MG63 (cell line): ENCODE results near the gene CRIP3. TPM values are rescaled to one million over a fixed set of nuclear protein-coding genes. Genes with fewer than 3 reads are reported as not detected.
A peak's percentile ranks its signal among the peaks of the same experiment; 100 is the strongest.

Source experiments
- DNase-seq: peaks from one replicate; pipeline ENCODE4 v3.0.0-alpha.2; 2020
- H3K27me3 ChIP-seq: fragments of 250-450 bp; sonication (Bioruptor Pico); 2 replicates; pipeline ENCODE4 v1.5.1; 2020; ENCODE audit warnings: mild to moderate bottlenecking, moderate library complexity
- H3K36me3 ChIP-seq: fragments of 250-450 bp; sonication (Bioruptor Pico); 2 replicates; pipeline ENCODE4 v1.5.1; 2020; ENCODE audit warnings: mild to moderate bottlenecking, moderate library complexity
- H3K4me3 ChIP-seq: fragments of 250-450 bp; sonication (Bioruptor Pico); 2 replicates; pipeline ENCODE4 v1.5.1; 2020; ENCODE audit warnings: mild to moderate bottlenecking, moderate library complexity
- H3K9me3 ChIP-seq: fragments of 250-450 bp; sonication (Bioruptor Pico); 2 replicates; pipeline ENCODE4 v1.5.1; 2020; ENCODE audit warnings: mild to moderate bottlenecking, moderate library complexity
- total RNA-seq: library from RNA; depleted of rRNA; stranded (reverse); fragments of >200 nt; shearing (Covaris generic); gene quantifications from 2 replicates; pipeline ENCODE4 v1.2.3, GENCODE V29; 2014; ENCODE audit warnings: low replicate concordance

The CRIP3 gene
- total RNA-seq, 1 experiment from 2014 or later = not detected

GRCh38 chr6:43296780-43297497 is 11.7 kb downstream of the CRIP3 start:
- no peaks in the 10 kb centered on the region for H3K27me3 ChIP-seq
- no peaks in the 10 kb centered on the region for H3K36me3 ChIP-seq
- no peaks in the 10 kb centered on the region for H3K9me3 ChIP-seq
- H3K4me3 ChIP-seq = no peak overlapping the region
- no peak for DNase-seq

- no peaks in the 10 kb centered on the region for H3K36me3 ChIP-seq
- no peaks in the 10 kb centered on the region for H3K27me3 ChIP-seq
- H3K9me3 ChIP-seq = no peaks in the 10 kb centered on the region
- DNase-seq = no peak
- H3K4me3 ChIP-seq = no peak overlapping the region
Observed at GRCh38 chr6:43295456-43295855, 13.2 kb downstream of the CRIP3 start.

- H3K27me3 ChIP-seq = no peaks in the 10 kb centered on the region
- no peak for DNase-seq
Observed at GRCh38 chr6:43294536-43294935, 14.1 kb downstream of the CRIP3 start.

GRCh38 chr6:43293698-43294097 is 14.9 kb downstream of the CRIP3 start:
- Histone ChIP-seq H3K36me3 (no peaks in the 10 kb centered on the region), H3K27me3 (no peaks in the 10 kb centered on the region)

More at GRCh38 chr6:43294536-43294935, 14.1 kb downstream of the CRIP3 start:
- Histone ChIP-seq H3K36me3 (no peaks in the 10 kb centered on the region), H3K9me3 (no peaks in the 10 kb centered on the region), H3K4me3 (no peak overlapping the region)

GRCh38 chr6:43292763-43293318 is 15.8 kb downstream of the CRIP3 start:
- Histone ChIP-seq H3K9me3 (no peaks in the 10 kb centered on the region), H3K4me3 (no peak overlapping the region), H3K27me3 (no peaks in the 10 kb centered on the region), H3K36me3 (no peaks in the 10 kb centered on the region)
- DNase-seq = no peak

More at GRCh38 chr6:43293698-43294097, 14.9 kb downstream of the CRIP3 start:
- no peak for DNase-seq
- H3K9me3 ChIP-seq = no peaks in the 10 kb centered on the region
- no peak overlapping the region for H3K4me3 ChIP-seq

GRCh38 chr6:43292341-43292740 is 16.3 kb downstream of the CRIP3 start:
- H3K27me3 ChIP-seq = no peaks in the 10 kb centered on the region
- DNase-seq = no peak
- H3K4me3 ChIP-seq = no peak overlapping the region
- no peaks in the 10 kb centered on the region for H3K9me3 ChIP-seq
- no peaks in the 10 kb centered on the region for H3K36me3 ChIP-seq

GRCh38 chr6:43291708-43292107 is 16.9 kb downstream of the CRIP3 start:
- no peaks in the 10 kb centered on the region for H3K27me3 ChIP-seq
- no peak for DNase-seq
- no peaks in the 10 kb centered on the region for H3K36me3 ChIP-seq
- H3K9me3 ChIP-seq = no peaks in the 10 kb centered on the region
- no peak overlapping the region for H3K4me3 ChIP-seq

- Histone ChIP-seq H3K36me3 (no peaks in the 10 kb centered on the region), H3K9me3 (no peaks in the 10 kb centered on the region), H3K4me3 (no peak overlapping the region), H3K27me3 (no peaks in the 10 kb centered on the region)
- DNase-seq = no peak
Observed at GRCh38 chr6:43290905-43291355, 17.7 kb downstream of the CRIP3 start.

- Histone ChIP-seq H3K36me3 (no peaks in the 10 kb centered on the region), H3K4me3 (no peak overlapping the region), H3K27me3 (no peaks in the 10 kb centered on the region), H3K9me3 (no peaks in the 10 kb centered on the region)
- DNase-seq = no peak
Observed at GRCh38 chr6:43290339-43290904, 18.2 kb downstream of the CRIP3 start.

GRCh38 chr6:43287717-43288679 is 20.6 kb downstream of the CRIP3 start:
- Histone ChIP-seq H3K4me3 (no peak overlapping the region), H3K27me3 (no peaks in the 10 kb centered on the region), H3K9me3 (no peaks in the 10 kb centered on the region), H3K36me3 (no peaks in the 10 kb centered on the region)
- DNase-seq = no peak

GRCh38 chr6:43286980-43287716 is 21.5 kb downstream of the CRIP3 start:
- H3K36me3 ChIP-seq = no peaks in the 10 kb centered on the region
- H3K9me3 ChIP-seq = no peaks in the 10 kb centered on the region
- H3K27me3 ChIP-seq = no peaks in the 10 kb centered on the region
- no peak overlapping the region for H3K4me3 ChIP-seq
- DNase-seq = peak; percentile 13

- no peak for DNase-seq
Observed at GRCh38 chr6:43286456-43286979, 22.1 kb downstream of the CRIP3 start.

GRCh38 chr6:43285832-43286231 is 22.8 kb downstream of the CRIP3 start:
- H3K9me3 ChIP-seq = no peaks in the 10 kb centered on the region
- DNase-seq = no peak
- no peaks in the 10 kb centered on the region for H3K27me3 ChIP-seq
- H3K4me3 ChIP-seq = no peak overlapping the region
- no peaks in the 10 kb centered on the region for H3K36me3 ChIP-seq

More at GRCh38 chr6:43286456-43286979, 22.1 kb downstream of the CRIP3 start:
- Histone ChIP-seq H3K9me3 (no peaks in the 10 kb centered on the region), H3K27me3 (no peaks in the 10 kb centered on the region), H3K4me3 (no peak overlapping the region), H3K36me3 (no peaks in the 10 kb centered on the region)

GRCh38 chr6:43284991-43285781 is 23.4 kb downstream of the CRIP3 start:
- DNase-seq = no peak
- H3K36me3 ChIP-seq = no peaks in the 10 kb centered on the region
- no peaks in the 10 kb centered on the region for H3K27me3 ChIP-seq
- H3K4me3 ChIP-seq = no peak overlapping the region
- no peaks in the 10 kb centered on the region for H3K9me3 ChIP-seq

- Histone ChIP-seq H3K36me3 (no peaks in the 10 kb centered on the region), H3K4me3 (no peak overlapping the region), H3K9me3 (no peaks in the 10 kb centered on the region), H3K27me3 (no peaks in the 10 kb centered on the region)
- no peak for DNase-seq
Observed at GRCh38 chr6:43283905-43284304, 24.7 kb downstream of the CRIP3 start.
